IPS-20b (cell line): ENCODE measurements around the gene LIG4.

Experiments used
- H3K27ac ChIP-seq: one replicate; pipeline ENCODE4 v1.5.1; 2013; ENCODE audit warnings: low read length
- H3K27me3 ChIP-seq: 2 replicates; pipeline ENCODE4 v1.6.1; 2013; ENCODE audit warnings: mild to moderate bottlenecking, low read length, inconsistent platforms; ENCODE audit not compliant: insufficient read depth
- H3K36me3 ChIP-seq: 2 replicates; pipeline ENCODE4 v1.6.1; 2013; ENCODE audit warnings: low read depth, mild to moderate bottlenecking, inconsistent platforms, low read length, moderate library complexity; ENCODE audit not compliant: insufficient read depth
- H3K4me1 ChIP-seq: 2 replicates; pipeline ENCODE4 v1.6.1; 2013; ENCODE audit warnings: mild to moderate bottlenecking, control low read depth, inconsistent platforms, low read length, moderate library complexity; ENCODE audit not compliant: insufficient read depth
- H3K4me3 ChIP-seq: 2 replicates; pipeline ENCODE4 v1.5.1; 2013; ENCODE audit warnings: mild to moderate bottlenecking, low read length, inconsistent platforms
- H3K9ac ChIP-seq: 2 replicates; pipeline ENCODE4 v1.6.1; 2013; ENCODE audit warnings: low read depth, mild to moderate bottlenecking, inconsistent platforms, low read length, moderate library complexity
- H3K9me3 ChIP-seq: 2 replicates; pipeline ENCODE4 v1.6.1; 2013; ENCODE audit warnings: mild to moderate bottlenecking, low read depth, low read length, inconsistent platforms; ENCODE audit not compliant: insufficient read depth

Gene LIG4

DNA sequence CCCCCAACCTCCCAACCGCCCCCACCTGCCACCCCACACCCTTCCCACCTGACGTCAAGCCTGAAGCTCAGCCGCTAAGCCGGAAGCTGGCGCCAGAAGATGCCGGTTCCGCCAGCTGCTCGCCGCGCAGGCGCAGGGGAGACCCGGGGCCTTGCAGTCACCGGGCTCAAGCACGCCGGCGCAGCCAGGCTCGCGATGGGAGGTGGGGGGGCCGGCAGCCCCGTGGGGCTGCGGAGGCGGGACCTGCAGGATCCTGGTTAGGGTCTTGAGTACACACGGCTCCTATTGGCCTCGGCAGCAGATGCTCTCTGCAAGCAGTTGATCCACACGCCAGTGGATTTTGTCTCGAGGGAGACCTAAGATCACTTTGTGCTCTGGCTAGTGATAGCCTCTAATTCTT lies at the start of gene LIG4:
Gene LIG4 (minus strand): TSS at position 101 of the 400 bp plus-strand sequence. CDS start 4,268 bp downstream, outside the sequence.
- H3K9ac ChIP-seq = peak within 1 kb of the TSS; percentile 73; the same call in 1 of the 2 replicates
- H3K9me3 ChIP-seq = no peaks in the 10 kb centered on the region
- peak within 1 kb of the TSS; percentile 79 for H3K27ac ChIP-seq
- H3K4me1 ChIP-seq = peaks cover 11% of the 10 kb centered on the region
- H3K4me3 ChIP-seq = peak within 1 kb of the TSS; percentile 81
- no peaks in the 10 kb centered on the region for H3K27me3 ChIP-seq
- H3K36me3 ChIP-seq = peaks cover 6% of the 10 kb centered on the region; the same call in 1 of the 2 replicates

DNA sequence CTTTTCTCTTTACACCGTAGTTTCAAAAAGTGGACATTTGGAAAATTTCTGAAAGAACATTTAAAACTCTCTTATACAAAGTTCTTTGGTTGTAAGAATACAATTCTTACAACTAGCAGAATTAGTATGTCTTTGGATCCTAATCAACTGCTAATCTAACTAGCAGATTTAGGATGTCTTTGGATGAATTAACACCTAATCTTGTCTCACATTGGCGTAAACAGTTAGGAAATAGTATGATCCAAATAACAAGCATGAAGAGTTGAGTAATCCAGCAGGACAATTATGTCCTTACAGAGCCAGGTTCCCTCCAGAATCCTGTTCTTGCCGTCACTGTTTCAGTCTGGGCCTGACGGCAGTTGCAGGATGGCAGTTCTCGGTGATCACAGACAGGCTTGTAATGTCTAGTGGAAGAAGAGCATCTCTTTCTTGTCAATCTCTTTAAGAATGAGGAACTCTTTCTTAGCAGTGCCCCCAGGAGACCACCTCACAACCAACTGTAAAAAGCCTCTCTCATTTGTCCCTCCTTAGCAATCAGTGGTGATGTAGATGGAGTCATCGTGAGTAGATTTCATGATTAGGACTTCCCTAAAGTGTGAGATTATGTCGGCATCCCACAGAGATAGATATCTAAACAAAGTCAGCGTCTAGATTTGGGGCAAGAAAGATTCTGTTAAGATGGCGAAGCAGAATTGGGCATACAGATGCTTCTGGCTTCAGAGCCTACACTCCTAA lies 48.5 kb upstream of the LIG4 start:
- H3K9me3 ChIP-seq = no peaks in the 10 kb centered on the region
- no peak overlapping the region for H3K9ac ChIP-seq
- no peaks in the 10 kb centered on the region for H3K36me3 ChIP-seq

DNA sequence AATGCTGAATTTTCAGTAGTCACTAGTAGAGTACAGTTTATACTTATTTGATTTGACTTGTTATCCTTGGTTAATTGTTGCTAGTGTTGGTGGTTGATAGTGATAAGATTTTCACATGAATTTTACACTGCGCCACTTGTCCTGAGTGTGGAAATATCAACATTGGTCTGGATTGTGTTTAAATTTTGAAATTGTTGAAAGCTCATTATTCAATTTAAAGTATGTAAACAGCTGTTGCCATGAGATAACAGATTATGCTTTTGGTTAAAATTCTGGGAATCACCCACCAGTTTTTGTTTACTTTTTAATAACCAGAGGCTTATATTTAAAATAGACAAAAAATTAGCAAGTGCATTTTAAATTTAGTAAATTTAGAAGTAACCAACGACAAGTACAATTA lies 41.9 kb upstream of the LIG4 start:
- no peaks in the 10 kb centered on the region for H3K27me3 ChIP-seq
- no peak overlapping the region for H3K4me3 ChIP-seq
- no peak overlapping the region for H3K9ac ChIP-seq
- H3K9me3 ChIP-seq = no peaks in the 10 kb centered on the region
- H3K4me1 ChIP-seq = no peaks in the 10 kb centered on the region
- no peak overlapping the region for H3K27ac ChIP-seq
- no peaks in the 10 kb centered on the region for H3K36me3 ChIP-seq

More for the DNA sequence above, 48.5 kb upstream of the LIG4 start:
- Histone ChIP-seq H3K27ac (no peak overlapping the region), H3K4me1 (no peaks in the 10 kb centered on the region), H3K27me3 (no peaks in the 10 kb centered on the region), H3K4me3 (no peak overlapping the region)

DNA sequence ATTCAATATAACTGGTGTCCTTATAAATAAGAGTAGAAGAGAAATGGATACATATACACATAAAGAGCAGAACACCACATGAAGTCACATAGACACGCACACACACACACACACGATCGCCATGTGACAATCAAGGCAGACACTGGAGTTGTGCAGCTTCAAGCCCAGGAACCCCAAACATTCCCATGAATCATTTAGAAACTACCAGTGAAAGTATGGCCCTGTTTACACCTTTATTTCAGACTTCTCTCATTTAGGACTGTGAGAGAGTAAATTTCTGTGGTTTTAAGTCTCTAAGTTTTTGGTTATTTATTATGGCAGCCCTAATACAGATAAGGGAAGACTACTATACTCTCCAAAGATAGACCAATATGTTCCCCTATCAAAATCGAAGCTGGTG lies 33.8 kb upstream of the LIG4 start:
- Histone ChIP-seq H3K4me1 (no peaks in the 10 kb centered on the region), H3K4me3 (no peak overlapping the region), H3K9me3 (no peaks in the 10 kb centered on the region), H3K36me3 (no peaks in the 10 kb centered on the region), H3K9ac (no peak overlapping the region), H3K27me3 (no peaks in the 10 kb centered on the region), H3K27ac (no peak overlapping the region)

DNA sequence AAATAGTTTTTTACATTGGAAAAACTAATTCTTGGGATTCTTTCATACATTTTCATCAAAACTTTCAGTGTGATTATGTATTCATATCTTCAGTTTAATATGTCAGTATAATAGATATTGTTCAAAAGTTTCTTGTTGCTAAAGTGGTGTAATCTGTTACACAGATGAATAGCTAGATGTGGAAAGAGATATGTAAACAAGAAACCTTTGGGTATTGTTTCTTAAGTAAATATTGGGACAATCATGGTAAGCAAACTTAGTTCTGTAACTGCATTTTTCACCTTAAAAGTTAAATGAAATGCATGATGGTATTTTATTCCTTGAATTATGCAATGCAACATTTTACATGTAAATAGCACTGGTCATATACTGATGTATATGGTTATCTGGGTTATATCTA lies 15.0 kb upstream of the LIG4 start:
- Histone ChIP-seq H3K4me3 (no peak overlapping the region), H3K27ac (no peak overlapping the region), H3K36me3 (peaks cover 6% of the 10 kb centered on the region; the same call in 1 of the 2 replicates), H3K9me3 (no peaks in the 10 kb centered on the region), H3K27me3 (no peaks in the 10 kb centered on the region), H3K9ac (no peak overlapping the region), H3K4me1 (no peaks in the 10 kb centered on the region)

DNA sequence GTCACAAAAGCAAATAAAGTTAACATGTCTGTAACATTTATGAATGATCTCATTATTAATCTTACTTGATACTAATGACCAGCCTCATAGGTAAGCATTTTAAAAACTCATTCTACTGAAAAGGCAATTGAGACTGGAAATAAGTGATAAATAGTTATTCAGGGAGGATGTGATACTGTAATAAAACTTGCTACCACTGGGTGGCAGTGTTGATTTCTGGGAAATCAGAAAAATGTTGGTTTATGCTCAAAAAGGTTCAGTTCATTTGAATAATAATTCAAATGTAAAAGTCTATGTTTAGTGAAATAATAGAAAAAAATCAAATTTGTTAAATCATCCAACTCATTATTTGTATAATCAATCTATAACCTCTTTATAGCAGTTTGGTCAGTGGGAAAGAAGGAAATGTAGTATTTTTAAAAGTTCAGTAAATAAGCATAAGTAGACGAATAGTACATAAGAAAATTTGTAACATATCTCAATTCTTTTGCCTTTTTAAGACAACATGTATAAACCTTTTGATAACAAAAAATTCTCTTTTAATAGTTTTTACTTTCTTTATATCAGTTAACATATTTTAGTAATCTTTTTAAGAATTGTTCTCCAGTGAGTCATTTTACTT lies 12.4 kb upstream of the LIG4 start:
- H3K4me1 ChIP-seq = no peaks in the 10 kb centered on the region
- H3K9ac ChIP-seq = no peak overlapping the region
- H3K27me3 ChIP-seq = no peaks in the 10 kb centered on the region
- no peak overlapping the region for H3K4me3 ChIP-seq
- H3K27ac ChIP-seq = no peak overlapping the region
- H3K36me3 ChIP-seq = peaks cover 6% of the 10 kb centered on the region; the same call in 1 of the 2 replicates
- H3K9me3 ChIP-seq = no peaks in the 10 kb centered on the region

DNA sequence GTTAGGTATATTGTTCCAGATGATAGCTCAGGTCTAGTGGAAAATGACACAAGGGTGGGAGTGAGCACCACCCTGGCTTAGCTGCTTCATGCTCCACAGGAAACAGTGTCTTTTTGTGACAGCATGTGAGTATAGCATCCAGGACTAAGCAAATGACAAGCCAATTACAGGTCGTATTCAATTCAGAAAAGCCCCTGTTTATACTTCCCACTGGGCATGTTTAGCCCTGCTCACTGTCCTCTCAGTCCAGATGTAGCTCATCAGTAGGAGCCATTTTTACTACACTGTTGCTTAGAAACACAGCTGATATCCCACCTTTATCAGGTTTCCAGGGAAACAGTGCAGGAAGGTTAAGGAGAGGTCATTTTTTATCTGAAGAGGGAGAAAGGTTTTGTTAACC lies 10.8 kb upstream of the LIG4 start:
- H3K4me3 ChIP-seq = no peak overlapping the region
- H3K27me3 ChIP-seq = no peaks in the 10 kb centered on the region
- H3K36me3 ChIP-seq = peaks cover 6% of the 10 kb centered on the region; the same call in 1 of the 2 replicates
- H3K9me3 ChIP-seq = no peaks in the 10 kb centered on the region
- H3K9ac ChIP-seq = no peak overlapping the region
- no peaks in the 10 kb centered on the region for H3K4me1 ChIP-seq
- no peak overlapping the region for H3K27ac ChIP-seq

DNA sequence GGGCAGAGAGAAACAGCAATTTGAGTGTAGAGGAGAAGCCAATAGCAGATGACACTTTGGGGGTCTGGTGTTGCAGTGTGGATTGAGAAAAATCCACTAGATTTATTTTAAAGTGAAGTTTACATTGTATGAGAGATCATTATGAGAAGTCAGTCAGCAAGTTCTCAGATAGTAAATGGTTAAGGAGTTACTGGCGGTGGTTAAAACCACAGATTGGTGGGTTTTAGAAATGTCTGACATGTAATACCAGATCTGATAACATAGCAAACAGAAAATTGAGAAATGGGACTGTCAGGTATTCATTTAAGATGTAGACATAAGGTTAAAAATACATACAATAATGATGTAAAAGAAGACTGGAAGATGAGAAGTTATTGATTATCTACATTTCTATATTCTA lies 10.1 kb upstream of the LIG4 start:
- Histone ChIP-seq H3K4me3 (no peak overlapping the region), H3K4me1 (no peaks in the 10 kb centered on the region), H3K27ac (no peak overlapping the region), H3K36me3 (peaks cover 6% of the 10 kb centered on the region; the same call in 1 of the 2 replicates), H3K9me3 (no peaks in the 10 kb centered on the region), H3K9ac (no peak overlapping the region), H3K27me3 (no peaks in the 10 kb centered on the region)

DNA sequence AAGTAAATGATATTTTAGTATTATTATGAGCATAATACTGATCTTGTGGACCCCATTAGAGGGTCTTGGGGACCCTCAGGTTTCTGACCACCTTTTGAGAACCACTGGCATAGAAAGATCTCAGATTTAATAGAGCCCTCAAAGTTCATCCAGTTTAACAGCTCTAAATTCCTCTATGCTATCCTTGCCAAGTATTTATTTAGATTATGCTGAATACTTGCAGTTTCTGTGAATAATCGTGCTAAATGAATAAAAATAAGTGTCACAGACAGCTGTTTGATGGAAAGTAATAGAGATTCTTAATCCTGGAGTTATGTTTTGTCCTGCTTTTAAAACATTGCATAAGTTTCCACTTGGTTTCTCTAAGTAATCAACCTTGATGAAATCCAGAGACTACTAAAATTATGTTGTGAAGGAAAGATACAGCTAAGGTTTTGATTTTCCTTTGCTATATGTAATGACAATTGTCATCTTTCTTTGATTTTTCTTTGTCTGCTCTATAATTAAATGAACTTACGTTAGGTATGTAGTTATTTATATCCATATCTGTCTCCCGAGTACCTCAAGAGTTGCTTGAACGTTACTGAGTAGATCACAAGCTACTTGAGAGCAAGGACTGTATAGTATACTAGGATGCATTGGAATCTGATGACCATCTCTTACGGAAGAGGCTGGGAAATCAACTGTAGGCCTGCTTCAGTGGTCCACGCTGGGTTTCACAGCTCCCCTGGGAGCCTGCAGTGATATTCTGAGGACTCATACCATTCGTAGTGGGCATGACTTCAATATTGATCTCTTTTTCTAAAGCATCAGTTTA lies 8.6 kb upstream of the LIG4 start:
- Histone ChIP-seq H3K27ac (no peak overlapping the region), H3K4me1 (peaks cover 6% of the 10 kb centered on the region), H3K9ac (no peak overlapping the region), H3K27me3 (no peaks in the 10 kb centered on the region), H3K9me3 (no peaks in the 10 kb centered on the region), H3K4me3 (no peak overlapping the region), H3K36me3 (no peaks in the 10 kb centered on the region)

DNA sequence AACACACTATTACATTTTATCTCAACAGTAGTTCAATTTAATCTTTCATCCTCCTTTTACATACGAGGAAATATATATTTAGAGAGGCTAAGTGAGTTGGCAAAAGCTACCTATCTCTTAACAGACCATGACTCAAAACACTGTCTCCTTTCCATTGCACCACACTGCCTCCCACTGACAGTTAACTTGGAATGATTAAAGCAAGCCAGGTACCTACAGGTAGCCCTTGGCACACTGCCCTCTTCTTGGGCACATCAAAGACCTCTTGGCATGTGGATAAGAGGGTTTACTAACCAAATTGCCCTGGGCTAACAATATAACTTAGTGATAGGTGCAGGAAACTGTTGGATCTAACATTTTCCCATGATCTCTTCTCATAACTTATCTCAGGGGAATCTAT lies 4.7 kb upstream of the LIG4 start:
- Histone ChIP-seq H3K27me3 (no peaks in the 10 kb centered on the region), H3K27ac (no peak overlapping the region), H3K36me3 (no peaks in the 10 kb centered on the region), H3K9ac (no peak overlapping the region), H3K4me1 (peaks cover 11% of the 10 kb centered on the region), H3K9me3 (no peaks in the 10 kb centered on the region), H3K4me3 (0 out of 2 replicates have a peak overlapping the region, but pooled peaks have one; percentile 99)

DNA sequence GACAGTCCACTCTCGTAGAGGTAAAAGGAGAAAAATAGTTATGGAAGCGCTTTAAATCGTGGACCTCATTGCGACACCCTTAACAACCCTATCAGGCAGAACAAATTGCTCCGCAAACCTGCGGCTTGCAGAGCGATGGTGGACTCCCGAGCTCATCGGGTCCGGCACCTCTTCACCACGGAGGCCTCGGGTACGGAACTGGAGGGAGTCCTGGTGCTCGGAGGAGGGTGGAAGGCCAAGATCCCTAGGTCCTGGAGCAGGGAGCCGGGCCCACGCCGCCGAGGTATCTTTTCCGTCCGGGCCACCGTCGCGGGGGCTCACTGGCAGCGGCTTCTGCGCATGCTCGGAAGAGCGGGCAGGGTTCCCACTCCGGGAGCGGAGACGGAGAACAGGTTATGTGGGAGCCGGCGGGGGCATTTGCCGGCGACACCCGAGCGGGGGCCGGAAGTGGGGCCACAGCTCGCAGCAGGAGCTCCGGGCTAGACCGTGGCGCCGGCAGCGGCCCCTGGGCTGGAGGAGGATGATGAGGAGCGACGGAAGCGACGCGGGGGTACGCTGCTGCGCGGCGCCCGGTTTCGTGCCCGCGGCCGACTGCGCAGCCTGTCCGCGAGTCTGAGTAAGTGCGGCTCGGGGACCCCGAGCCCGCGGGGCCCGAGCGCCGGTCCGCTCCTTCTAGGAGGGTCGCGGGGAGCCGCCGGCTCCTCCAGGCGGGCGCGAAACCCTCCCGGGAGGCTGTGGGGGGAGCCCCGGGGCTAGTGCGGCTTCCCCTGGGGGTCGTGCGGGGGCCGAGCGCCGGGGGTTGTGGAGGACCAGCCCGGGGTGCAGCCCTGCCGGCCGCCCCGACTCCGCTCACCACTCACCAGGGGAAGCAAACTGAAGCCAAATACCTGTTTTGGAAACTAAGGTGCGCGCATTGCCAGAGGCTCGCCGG lies 3.0 kb upstream of the LIG4 start, which contains the start of gene ABHD13:
Gene ABHD13 (plus strand): TSS at position 349 of the 931 bp plus-strand sequence. CDS start 10,827 bp downstream, outside the sequence.
- Histone ChIP-seq H3K4me1 (peaks cover 11% of the 10 kb centered on the region), H3K36me3 (no peaks in the 10 kb centered on the region), H3K9ac (peak within 1 kb of the TSS; percentile 98), H3K27me3 (no peaks in the 10 kb centered on the region), H3K27ac (peak within 1 kb of the TSS; percentile 98), H3K9me3 (no peaks in the 10 kb centered on the region), H3K4me3 (peak within 1 kb of the TSS; percentile 99)
